ENCODE measurements around the gene SLC1A4.

DNA sequence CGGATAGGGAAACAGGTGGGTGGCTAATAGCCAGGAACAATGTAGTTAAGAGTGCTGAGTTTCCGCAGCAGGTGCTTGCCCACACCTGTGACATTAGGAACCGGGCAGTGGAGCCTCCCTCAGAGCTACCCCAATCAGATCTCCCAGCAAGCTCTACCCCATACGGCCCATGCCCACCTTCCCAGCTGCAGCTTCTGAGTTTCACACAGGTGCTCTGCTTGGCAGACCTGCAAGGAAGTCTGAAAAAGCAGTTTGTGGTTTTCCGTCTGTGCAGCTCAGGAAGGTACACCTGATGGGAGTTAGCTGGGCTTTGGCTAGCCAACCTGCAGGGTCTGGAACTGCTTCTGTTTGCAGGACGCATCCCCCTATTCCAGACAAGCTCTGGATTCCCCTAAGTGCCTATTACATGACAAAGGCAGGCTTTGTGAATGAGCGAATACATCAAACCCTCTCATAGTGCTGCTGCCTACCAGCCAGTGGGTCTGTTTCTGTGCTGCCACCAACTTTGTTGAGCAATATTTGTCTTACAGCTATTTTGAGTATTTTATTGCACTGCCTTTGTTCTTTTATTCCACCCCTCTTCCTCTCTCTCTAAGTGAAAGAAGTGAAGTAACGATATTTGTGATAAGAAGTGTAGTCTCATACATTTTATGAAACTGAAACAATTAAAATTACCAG is 42.3 kb downstream of the SLC1A4 start:
- no peak for TF ChIP-seq CTCF (IDR thresholded peaks at IDR 0.05; ENCODE audit: poor library complexity, severe bottlenecking)
- no peak for TF ChIP-seq RAD21 (conservative IDR thresholded peaks at IDR 0.05)
- TF ChIP-seq POLR2AphosphoS5 (IDR thresholded peaks at IDR 0.05), result no peak

All from neural cell (in vitro differentiated cells).